Bronchial epithelial cell (primary cell): ENCODE results near the gene ARID4B. TPM values are rescaled to one million over a fixed set of nuclear protein-coding genes. Genes with fewer than 3 reads are reported as not detected.
"Not testable (repeated sequence)": the region's sequence is repeated elsewhere in the genome, so short reads cannot be mapped to it uniquely, and the experiment has no call there.

ENCODE experiments used
- DNase-seq: peaks from one replicate; pipeline ENCODE4 v3.0.0-alpha.2; 2010; ENCODE audit warnings: low read depth
- FAIRE-seq: peaks from 2 replicates; lab custom pipeline; 2011; peaks lifted over from hg19 to GRCh38; lab: Jason Lieb, UNC
- H3K27me3 ChIP-seq: 2 replicates; pipeline ENCODE4 v1.5.1; 2011; ENCODE audit warnings: low read length; ENCODE audit not compliant: control insufficient read depth, insufficient read depth
- H3K36me3 ChIP-seq: 2 replicates; pipeline ENCODE4 v1.5.1; 2011; ENCODE audit warnings: low read length; ENCODE audit not compliant: control insufficient read depth, insufficient read depth
- H3K4me3 ChIP-seq: 2 replicates; pipeline ENCODE4 v1.5.1; 2011; ENCODE audit warnings: mild to moderate bottlenecking, low read depth, low read length, control low read depth
- total RNA-seq: library from RNA; depleted of rRNA; stranded (reverse); fragments of >200 nt; gene quantifications from 2 replicates; pipeline ENCODE4 v1.2.1, GENCODE V29; 2014
- TF ChIP-seq, protein P1 (sequence below): IDR thresholded peaks from 2 replicates; pipeline ENCODE4 v1.5.1; 2011; ENCODE audit warnings: mild to moderate bottlenecking, moderate library complexity, low read length, control low read depth, inconsistent platforms; ENCODE audit not compliant: insufficient read depth, severe bottlenecking

Gene ARID4B
- total RNA-seq, 1 donor from 2014 or later = 11.8 TPM

DNA sequence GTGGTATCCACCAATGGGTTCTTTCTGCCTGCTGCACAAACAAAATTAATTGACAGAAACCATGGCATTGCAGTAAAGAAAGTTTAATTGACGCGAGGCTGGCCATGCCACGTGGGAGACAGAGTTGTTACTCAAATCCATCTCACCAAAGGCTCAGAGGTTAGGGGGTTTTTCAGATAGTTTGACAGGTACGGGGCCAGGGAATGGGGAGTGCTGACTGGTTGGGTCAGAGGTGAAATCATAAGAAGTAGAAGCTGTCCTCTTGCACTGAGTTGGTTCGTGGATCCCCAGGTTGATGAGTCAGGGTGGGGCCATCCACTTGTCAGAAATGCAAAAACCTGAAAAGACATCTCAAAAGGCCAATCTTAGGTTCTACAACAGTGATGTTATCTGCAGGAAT, 38.3 kb upstream of the ARID4B start:
- FAIRE-seq = no peak
- H3K4me3 ChIP-seq = no peak overlapping the region
- no peaks in the 10 kb centered on the region for H3K27me3 ChIP-seq
- TF ChIP-seq, protein P1, sequence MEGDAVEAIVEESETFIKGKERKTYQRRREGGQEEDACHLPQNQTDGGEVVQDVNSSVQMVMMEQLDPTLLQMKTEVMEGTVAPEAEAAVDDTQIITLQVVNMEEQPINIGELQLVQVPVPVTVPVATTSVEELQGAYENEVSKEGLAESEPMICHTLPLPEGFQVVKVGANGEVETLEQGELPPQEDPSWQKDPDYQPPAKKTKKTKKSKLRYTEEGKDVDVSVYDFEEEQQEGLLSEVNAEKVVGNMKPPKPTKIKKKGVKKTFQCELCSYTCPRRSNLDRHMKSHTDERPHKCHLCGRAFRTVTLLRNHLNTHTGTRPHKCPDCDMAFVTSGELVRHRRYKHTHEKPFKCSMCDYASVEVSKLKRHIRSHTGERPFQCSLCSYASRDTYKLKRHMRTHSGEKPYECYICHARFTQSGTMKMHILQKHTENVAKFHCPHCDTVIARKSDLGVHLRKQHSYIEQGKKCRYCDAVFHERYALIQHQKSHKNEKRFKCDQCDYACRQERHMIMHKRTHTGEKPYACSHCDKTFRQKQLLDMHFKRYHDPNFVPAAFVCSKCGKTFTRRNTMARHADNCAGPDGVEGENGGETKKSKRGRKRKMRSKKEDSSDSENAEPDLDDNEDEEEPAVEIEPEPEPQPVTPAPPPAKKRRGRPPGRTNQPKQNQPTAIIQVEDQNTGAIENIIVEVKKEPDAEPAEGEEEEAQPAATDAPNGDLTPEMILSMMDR = no peak
- no peaks in the 10 kb centered on the region for H3K36me3 ChIP-seq
- no peak for DNase-seq

DNA sequence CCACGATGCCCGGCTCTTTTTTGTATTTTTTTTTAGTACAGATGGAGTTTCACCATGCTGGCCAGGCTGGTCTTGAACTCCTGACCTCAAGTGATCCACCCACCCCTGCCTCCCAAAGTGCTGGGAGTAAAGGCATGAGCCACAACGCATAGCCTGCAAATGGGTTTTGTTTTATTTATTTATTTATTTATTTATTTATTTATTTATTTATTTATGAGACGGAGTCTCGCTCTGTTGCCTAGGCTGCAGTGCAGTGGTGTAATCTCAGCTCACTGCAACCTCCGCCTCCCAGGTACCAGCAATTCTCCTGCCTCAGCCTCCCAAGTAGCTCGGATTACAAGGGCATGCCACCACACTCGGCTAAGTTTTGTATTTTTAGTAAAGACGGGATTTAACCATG, 36.2 kb upstream of the ARID4B start:
- not testable (repeated sequence) for H3K27me3 ChIP-seq, DNase-seq, H3K36me3 ChIP-seq, FAIRE-seq, H3K4me3 ChIP-seq

DNA sequence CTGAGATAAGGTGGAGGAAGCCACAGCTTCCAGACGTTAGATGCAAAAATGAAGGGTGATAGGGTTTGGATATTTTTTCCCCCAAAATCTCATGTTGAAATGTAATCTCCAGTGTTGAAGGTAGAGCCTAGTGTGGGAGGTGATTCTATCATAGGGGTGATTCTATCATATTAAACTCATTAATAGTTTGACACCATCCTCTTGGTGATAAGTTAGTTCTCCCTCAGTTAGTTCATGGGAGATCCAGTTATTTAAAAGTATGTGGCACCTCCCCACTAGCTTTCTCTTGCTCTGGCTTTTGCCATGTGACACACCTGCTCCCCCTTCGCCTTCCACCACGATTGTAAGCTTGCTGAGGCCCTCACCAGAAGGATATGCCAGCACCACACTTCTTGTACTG, 30.9 kb upstream of the ARID4B start:
- FAIRE-seq (no peak), DNase-seq (no peak)
- no peak overlapping the region for H3K4me3 ChIP-seq
- TF ChIP-seq, protein P1 = no peak
- H3K27me3 ChIP-seq = no peaks in the 10 kb centered on the region
- no peaks in the 10 kb centered on the region for H3K36me3 ChIP-seq

DNA sequence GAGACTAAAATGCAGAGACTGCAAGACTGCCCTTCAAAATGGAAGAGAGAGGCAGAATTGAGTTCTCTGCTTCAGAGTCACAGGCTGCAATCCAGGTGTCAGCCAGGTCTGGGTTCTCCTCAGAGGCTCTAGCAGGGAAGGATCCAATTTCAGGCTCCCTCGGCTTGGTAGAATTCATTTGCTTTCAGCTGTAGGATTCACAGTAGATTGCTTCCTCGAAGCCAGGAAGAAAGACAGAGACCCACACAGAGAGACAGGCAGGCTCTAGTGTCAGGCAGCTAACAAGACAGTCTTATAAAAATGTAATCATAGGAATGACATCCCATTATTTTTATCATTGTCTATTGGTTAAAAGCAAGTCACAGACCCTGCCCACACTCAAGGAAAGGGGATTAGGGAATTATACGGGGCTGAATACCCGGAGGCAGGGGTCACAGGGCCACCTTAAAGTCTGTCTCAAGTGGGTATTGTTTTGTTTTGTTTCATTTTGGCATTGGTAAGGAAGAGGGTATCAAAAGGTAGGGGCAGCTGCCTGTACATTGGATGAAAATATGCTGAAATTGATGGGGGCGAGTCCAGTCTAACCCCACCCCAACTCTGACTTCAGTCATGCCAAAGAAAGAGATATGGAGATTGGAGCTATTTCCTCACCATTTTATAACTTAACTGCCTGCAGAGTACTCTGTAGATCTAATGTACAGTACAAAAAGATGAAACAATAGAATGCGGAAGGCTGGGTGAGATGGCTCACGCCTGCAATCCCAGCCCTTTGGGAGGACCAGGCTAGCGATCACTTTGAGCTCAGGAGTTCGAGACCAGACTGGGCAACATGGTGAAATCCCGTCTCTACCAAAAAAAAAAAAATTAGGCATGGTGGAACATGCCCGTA, 29.8 kb upstream of the ARID4B start:
- TF ChIP-seq, protein P1 = no peak
- no peaks in the 10 kb centered on the region for H3K36me3 ChIP-seq
- H3K27me3 ChIP-seq = no peaks in the 10 kb centered on the region
- DNase-seq = no peak
- FAIRE-seq = no peak
- H3K4me3 ChIP-seq = no peak overlapping the region

DNA sequence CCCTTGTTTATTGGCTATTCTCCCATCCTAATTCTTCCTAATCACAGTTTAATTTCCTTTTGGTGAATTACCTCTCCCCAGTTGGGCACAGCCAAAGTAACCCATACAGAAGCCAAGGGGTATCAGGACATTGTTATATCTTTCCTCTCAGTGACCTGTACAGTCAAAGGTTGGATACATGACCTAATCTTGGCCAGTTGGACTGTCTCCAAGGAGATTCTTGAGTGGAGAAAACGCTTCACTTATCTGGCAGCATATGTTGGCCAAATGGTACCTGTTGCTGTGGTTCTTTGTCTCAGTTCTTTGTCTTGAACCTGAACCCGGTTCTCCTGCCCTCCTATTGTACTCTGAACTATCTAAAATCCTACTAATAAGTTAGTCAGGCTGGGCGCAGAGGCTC, 23.9 kb upstream of the ARID4B start:
- Histone ChIP-seq H3K4me3 (no peak overlapping the region), H3K27me3 (no peaks in the 10 kb centered on the region), H3K36me3 (no peaks in the 10 kb centered on the region)
- no peak for FAIRE-seq
- no peak for DNase-seq
- TF ChIP-seq, protein P1 = no peak

DNA sequence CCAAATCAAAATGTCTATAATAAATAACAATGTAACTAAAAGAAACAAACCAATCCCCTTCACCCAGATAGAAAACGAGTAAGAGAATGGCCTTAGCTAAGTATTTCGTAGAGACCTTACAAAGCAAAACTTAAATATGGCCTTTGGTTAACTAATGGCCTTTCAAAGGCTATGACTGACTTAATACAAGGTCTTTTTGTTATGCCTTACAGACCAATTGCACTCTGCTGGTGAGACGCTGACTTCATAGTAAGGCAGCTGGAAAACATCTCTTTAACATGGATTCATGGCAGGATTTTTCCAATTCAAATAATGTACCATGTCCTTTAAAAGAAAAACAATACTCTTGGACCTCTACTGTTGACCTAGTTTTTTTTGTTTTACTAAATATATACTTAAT, 23.5 kb upstream of the ARID4B start:
- Histone ChIP-seq H3K4me3 (no peak overlapping the region), H3K27me3 (no peaks in the 10 kb centered on the region), H3K36me3 (no peaks in the 10 kb centered on the region)
- DNase-seq (no peak), FAIRE-seq (no peak)
- TF ChIP-seq, protein P1 = no peak
